Stimulated activated CD4-positive, alpha-beta T cell treated with anti-CD3 and anti-CD28 coated beads, Interleukin-4, amount 100 ng/mL, for 24 hours (primary cell): ENCODE results near the gene ERBB4.
"Not testable (repeated sequence)": the region's sequence is repeated elsewhere in the genome, so short reads cannot be mapped to it uniquely, and the experiment has no call there.

ENCODE experiments used
- DNase-seq: peaks from one replicate; pipeline ENCODE4 v3.0.0-alpha.2; 2020

ERBB4 gene

DNA sequence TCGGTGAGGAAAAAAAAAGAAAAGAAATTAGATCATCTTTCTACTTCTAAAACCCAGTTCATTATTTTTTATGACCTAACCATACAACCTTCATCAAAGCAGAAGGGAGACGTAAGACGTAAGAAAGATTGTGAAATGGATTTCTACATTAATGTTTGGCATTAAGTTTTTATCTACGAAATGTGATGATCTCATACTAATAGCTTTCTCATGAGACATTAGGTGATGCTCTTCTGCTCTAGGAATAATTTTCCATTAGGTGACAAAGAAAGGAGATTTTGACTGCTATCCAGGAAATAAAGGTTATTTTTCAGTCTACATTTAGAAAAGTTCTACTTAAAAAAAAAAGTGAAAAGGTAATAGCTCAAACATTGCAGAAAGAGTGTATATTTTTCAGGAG, 748.6 kb downstream of the ERBB4 start:
- no peak for DNase-seq

DNA sequence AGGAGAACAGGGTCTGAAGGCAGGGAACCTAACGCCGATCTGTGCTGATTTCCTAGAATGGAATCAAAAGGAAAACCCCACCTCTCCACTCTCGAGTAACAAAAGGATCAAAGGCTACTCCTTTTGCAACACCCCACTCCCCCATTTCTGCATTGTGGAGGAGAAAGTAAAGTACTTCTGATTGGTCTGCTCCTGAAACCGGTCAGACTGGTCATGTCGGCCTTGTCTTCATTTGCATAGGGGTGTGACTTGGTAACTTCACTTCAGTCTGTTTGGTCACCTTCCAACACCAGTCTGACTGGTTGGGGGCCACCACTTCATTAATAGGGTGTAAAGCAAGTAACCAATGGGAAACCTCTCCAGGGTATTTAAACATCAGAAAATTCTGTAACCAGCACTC, 771.9 kb downstream of the ERBB4 start:
- DNase-seq, result no peak

DNA sequence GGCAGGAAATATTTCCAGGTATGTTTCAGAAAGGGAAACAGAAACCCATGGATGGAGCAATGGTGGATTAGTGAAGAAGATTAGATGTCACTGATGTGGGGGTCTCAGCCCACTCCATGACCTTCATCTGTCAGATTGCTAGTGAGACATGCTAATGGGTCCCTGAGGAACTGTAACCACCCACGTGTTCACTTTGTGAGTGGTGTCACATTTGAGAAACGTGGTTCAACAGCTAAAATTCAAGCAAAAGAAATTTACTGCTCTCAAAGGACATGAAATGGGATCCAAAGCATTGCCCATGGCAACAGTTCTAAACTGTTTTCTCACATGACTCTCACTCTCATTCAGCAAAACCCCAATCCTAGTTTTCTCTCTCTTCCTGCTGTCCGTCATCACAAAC, 776.1 kb downstream of the ERBB4 start:
- DNase-seq, result no peak

DNA sequence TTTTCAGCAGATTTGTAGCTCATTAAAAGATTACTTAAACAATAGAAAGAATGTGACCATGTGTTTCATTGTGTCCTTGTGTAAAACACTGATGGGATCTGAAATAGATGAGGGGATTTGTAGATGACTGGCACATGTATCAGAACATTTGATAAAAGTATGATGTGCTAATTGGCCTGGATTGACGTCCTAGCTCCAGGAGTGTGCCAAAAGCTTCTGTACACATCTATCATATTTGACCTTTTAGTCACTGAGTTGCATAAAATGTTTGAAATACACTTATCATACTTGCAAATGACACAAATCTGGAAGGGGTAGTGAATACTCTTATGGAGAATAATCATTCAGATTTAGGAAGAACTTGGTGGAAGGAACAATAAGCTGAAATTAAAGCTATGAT, 778.5 kb downstream of the ERBB4 start:
- no peak for DNase-seq

DNA sequence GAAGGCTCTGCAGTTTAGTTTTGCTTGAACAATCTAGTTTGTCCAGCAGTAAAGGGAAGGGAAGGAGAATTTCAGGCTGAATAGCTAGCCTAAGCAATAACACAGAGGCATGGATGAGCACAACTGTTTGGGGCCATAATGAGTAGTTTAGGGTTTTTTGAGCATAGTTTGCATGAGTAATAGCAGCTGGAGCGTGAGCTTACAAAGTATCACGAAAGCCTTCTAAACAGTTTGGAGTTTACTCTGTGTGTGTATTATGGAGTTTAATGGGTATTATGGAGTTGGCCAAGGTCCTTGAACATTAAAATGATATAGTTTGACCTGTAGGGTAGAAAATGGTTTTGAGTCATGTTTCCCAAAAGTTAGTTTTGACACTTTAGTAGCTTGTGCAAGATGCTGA, 782.3 kb downstream of the ERBB4 start:
- DNase-seq, result no peak

DNA sequence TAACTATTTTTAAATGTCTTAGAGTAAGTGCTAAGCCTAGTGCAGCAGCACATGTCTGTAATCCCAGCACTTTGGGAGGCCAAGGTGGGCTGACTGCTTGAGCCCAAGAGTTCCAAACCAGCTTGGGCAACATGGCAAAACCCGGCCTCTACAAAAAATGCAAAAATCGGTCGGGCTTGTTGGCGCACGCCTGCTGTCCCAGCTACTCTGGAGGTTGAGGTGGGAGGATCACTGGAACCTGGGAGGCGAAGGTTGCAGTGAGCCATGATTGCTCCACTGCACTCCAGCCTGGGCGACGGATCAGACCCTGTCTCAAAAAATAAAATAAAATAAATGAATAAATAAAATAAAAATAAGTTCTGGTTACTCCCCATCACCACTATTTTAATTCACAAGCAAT, 783.4 kb downstream of the ERBB4 start:
- no peak for DNase-seq

DNA sequence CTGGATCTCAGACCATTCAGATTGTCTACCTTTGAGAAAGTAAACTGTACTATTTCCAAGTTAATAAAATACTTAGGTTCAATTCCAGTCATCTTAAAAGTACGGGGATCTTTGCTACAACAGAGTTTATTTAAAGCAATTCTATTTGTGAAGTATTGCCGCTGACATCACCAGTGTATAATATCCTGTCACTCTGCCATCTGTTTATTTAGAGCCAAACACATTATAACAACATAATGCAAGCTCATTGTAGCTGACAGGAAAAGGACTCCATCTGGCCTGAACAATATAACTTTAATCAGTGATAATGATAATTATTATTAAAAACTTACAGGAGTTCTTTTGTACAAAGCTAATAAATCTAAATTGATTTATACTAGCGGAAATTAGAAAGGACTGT, 786.8 kb downstream of the ERBB4 start:
- DNase-seq, result no peak

DNA sequence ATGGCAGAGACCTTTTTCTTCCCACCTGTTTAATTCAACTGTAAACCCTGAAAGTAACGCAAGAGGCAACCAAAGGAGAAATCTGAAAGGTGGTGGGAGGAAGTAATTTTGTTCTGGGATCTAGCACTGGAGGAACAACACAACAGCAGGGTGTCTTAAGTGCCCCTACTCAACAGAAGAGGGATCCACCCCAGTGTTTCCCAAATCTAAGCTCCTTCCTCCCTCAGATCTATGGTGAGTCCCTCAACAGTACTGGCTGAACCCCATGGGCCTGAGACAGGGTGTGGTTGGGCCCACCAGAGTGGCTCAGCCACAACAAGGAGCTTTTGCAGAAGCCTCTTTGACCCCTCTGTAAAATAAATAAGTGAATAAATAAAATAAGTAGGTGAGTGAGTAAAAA, 790.3 kb downstream of the ERBB4 start:
- no peak for DNase-seq

DNA sequence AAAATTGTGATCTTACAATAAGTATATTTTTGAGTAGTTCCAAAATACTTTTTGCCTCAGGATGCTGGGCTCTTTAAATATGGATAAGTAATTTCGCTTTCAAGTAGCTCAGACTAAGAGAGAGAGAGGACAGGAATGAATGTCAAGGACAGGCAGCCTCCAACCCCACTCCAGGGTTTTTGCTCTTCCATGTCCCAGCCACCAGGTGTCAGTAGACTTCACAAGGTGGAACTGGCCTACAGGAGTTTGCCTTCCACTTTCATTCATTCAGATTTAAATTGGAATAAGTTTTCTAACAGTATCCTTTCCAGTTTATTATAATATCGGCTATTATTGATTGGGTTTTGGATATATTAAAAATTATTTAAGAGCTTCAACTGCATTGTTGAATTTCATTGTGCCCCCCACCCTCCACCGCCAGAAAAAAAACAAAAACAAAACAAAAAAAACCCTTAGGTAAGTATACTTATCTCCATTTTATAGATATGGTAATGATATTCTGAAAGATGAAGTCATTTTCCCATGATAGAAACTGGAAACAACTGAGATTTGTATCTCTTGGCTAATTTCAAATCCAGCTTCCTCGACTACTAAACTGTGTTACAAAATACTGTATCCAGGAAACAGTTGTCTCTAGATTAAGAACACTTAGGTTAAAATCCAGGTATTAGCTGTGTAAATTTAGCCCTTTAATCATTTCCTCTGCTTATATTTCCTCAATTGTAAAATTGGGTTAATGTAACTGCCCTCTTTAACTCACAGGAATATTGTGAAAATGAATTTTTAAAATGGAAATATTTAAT, 793.1 kb downstream of the ERBB4 start:
- peak; percentile 14 for DNase-seq

DNA sequence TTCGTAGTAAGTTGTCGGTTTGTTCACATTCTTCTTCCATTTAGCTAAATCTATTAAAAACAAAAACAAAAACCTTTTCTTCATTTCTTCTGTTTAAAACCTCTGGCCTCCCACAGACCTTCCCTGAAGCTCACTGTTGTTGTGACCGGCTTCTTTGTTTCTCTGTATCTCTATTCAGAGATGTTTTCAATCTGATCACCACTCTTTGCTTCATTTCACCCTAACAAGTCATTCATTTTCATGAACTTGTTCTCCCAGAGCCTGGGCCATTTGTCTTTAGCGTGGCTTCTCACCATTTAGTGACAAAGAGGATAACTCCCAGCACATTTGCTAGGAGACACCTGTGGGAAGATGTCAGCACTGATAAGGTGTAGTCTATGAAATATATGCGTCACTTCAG, 794.2 kb downstream of the ERBB4 start:
- DNase-seq, result no peak

DNA sequence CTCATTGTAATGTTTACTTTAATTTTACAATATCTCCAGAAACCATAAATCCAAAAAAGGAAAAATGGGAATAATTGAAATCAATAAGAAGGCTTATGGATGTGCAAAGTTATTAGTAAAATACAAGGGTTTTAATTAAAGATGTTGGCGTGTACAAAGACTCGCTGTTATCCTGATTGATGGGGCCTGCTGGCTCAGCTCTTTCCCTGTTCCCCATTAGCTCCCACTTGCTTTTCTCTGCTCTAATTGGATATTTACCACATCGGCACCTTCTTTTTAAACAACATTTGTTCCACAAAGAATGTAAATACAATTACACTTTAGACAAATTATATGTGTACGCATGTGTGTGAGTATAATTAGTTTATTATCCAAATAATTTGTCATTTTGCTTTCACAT, 796.6 kb downstream of the ERBB4 start:
- no peak for DNase-seq

DNA sequence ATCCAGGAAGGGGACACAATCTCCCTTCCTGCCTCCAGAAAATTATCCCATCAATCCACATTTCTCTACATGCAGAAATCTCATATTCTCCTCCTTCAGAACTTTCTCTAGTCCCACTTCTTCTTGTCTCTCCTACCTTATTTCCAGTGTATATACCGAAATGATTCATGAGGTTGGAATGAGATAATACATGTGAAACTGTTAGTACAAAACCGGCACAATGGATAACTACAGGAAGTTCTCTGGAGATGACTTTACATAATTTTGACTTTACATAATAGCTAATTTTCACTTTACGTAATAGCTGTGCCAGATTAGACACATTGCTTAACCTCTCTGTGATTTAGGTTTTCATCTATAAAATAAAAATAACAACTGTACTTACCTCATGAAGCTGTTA, 801.3 kb downstream of the ERBB4 start:
- DNase-seq, result no peak

DNA sequence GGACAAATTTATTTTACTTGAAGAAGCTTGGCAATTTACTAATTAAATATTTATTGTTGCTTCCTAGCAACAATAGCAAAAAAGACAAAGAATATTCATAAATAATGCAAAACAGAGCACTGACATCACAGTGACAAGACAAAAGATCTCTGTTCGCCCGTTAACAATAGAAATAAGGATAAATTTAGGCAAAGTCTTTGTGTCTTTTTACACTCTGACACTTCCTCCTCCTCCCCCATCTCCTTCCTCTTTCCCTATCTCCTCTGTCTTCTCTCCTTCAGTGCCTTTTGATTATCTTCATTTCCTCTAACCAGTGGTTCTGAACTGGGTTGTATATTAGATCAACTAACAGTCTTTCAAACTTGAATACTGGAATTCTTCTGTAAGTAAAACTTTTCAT, 808.4 kb downstream of the ERBB4 start:
- no peak for DNase-seq

DNA sequence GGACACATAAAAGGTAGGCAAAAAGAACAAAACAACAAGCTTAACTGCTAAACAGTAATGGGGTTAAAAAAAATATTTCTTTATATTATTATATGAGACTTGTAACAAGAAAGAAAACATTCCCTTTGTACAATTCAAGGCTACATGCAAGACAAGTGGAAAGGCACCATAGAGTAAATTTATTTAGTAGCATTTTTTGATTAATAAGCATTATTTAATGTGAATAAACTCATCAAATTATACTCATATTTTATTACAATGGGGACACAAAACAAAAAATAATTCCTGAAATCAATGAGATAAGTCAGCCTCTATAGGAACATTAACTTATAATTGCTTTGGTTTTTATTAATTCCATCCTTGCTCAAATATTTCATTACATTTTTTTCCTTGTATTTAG, 809.2 kb downstream of the ERBB4 start:
- no peak for DNase-seq

DNA sequence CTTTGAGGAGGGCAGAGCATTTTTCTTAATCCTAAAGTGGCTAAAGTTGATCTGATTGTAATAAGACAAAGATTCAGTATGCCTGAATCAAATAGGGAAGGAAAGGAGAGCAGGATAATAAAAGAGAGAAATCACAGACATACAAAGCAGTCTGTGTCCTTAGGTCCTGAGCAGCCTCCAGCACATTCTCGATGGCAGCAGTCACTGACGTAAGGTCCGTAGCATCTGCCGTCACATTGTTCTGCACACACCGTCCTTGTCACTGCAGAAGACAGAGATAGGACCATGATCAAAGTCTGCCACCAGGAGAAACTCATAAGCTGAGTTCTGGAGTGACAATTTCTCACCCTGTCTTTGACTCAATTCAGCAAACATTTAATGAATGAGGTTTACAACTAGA, 813.7 kb downstream of the ERBB4 start:
- DNase-seq, result no peak

DNA sequence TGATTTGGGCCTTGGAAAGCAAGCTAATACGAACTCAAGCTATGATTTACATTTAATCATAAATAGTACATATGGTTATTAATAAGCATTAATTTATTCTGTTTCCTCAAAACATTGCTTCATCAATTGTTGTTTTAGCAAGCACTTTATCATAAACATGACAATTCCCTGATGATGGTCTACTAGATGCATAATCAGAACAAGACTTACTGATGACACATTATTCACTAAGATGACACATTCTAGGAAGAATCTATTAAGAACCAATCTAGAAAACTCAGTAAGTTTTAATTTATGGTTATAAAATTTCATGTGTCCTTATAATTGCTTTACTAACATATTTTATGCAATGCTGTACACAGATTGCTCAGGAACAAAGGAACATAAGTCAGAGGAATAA, 815.2 kb downstream of the ERBB4 start:
- DNase-seq, result no peak

DNA sequence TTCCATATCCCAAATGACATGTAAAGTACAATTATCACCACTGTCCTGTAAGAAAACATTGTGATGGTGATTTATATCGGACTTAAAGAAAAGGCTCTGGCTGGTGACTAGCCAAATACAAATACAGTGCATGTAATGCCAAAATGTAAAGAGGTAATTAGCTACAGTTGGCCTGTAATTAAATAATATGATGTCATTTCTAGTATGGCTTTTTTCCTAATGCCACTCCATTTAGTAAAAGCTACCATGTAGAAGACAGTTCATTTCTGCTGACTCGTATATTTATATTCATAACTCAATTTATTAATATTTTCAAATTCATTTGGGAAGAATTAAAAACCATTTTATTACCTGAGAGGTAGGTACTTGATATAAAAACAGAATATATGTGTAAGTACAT, 815.7 kb downstream of the ERBB4 start:
- no peak for DNase-seq

DNA sequence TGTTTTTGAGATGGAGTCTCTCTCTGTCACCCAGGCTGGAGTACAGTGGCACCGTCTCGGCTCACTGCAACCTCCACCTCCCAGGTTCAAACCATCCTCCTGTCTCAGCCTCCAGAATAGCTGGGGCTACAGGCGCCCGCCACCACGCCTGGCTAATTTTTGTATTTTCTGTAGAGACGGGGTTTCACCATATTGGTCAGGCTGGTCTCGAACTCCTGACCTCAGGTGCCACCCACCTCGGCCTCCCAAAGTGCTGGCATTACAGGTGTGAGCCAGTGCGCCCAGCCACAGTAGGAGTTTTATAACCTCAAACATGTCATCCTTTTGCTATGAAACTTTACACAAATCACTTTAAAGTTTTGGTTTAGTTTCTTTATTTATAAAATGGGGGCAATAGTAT, 816.7 kb downstream of the ERBB4 start:
- not testable (repeated sequence) for DNase-seq

DNA sequence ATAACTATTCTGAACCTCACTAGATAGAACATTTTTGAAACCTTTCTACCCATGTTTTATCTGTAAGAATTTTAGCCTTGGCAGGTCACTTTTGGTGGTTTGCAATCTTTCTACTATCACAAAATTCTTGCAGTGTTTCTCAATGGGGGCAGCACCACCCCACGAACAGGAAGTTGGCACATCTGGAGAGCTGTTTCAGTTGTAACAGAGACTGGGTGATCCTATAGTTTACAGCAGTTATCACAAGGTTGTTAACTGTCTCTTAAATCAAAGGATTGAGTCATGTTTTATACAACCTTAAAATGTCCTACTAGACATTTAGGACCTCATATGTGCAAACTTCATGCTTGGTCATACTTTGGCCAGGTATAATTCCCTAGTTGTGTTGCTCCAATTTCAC, 829.2 kb downstream of the ERBB4 start:
- no peak for DNase-seq

DNA sequence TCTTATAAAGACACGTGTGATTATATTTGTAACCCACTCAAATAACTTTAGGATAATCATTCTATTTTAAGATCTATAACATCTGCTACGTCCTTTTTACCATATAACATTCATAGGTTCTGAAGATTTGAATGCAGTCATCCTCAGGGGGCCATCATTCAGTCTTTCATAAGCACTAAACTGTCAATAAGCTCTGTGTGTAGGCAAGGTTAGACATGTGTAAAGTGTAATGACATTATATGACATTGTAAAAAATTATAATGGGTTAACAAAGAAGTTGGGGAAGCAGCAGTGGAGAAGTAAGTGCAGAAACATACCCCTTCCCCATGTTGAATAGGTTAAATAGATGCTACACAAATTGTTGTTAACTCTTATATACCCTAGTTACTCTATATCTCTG, 845.9 kb downstream of the ERBB4 start:
- no peak for DNase-seq

DNA sequence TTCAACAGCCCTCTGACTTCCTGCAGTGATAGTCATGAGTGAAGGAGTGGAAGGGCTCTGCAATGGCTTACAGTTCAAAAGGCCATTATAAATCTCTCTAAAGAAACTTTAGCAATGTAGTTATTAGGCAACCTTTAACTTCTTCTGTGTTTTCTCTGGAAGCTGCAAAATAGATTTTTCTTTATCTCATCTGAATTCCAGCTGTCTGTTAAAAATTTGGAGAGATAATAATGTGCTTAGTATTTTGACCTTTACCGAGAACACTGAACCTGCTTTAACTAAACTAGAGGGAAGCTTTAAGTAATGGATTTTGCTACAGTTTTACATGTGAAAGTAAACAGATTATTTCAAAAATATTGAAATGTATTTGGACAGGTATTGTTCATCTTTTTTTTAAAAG, 847.9 kb downstream of the ERBB4 start:
- DNase-seq, result no peak

DNA sequence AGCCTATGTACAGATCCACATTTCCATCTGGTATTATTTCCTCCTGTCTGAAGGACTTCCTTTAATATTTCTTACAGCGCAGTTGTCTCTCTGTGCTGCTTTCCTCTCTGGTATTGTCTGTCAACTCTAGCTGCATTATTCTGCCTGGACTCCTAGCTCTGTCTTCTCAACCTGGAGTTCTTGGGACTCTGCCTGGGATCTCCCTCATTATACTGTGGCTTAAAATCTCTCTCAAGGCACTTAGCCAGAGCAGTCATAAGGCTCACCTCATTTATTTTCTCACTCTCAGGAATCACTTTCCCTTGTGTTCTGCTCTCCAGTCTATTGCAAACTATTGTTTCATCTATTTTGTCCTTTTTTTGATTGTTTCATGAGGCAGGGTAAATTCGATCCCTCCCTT, 850.4 kb downstream of the ERBB4 start:
- DNase-seq, result no peak

DNA sequence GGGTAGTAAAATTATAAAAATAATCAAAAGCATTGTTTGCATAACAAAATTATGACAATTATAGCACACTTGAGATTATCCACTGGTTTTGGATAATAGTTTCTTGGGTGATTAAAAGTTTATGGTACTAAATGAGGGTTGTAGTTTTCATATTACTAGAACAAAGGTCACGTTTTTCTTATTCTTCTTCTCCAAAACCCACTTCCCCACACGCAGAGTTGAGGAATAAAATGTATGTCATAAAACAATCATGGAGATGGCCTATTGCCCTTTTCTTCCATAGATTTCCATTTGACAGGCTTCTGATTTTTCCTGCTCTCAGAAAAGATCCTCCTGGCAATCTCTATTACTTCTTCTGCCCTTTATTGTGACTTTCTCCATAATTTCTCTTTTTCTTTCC, 863.9 kb downstream of the ERBB4 start:
- DNase-seq, result no peak

DNA sequence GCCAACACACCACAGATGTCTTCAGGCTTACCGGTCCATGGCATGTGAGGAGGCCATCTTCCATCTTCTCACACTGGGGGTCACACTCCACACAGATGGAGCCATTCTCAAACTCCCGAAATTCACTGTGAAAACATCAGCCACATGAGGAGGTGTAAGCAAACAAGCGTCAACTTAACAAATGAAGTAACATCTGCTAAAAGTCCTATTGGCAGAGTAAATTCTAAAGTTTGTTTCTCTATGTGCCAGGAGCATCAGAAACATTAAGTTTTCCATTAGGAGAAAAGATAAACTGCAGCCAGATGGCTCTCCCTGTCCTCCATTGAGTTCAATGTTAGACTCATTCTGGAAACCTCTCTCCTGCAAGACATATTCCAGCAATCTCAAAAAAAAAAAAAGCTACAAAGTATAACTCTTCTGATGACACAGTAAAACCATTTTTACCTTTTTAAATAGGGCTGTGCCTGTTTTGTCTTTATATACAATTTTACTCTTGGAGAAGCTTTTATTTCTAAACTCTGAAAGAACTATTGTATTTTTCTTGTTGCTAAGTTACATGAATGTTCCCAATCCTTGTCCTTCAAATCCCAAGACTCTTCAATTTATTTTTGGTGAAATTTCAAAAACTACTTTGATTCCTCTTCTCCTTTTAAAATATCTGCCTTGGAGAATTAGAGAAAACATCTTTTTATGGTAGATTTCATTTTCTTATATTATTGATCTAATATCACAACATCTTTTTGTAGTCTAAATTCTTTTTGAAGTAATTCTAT, 865.3 kb downstream of the ERBB4 start:
- no peak for DNase-seq

DNA sequence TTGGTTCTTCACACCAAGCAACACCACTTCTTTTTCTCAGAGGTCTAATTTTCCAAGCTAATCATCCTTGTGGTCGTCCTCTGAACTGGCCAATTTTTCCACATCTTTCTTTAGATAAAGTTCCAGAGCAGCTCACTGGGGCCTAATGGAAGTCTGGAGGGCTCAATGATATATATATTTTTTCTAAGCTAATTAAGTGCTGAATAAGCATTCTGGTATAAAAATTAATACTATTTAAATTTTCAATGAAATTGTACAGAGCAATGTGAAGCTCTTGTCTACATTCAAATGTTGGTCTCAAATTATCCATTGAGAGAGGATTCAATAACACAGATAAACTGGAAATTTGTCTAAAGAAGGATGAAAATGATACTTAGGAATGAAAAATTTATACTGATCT, 866.6 kb downstream of the ERBB4 start:
- no peak for DNase-seq
